SK-N-SH (cell line): ENCODE results near the gene BCR. TPM values are rescaled to one million over a fixed set of nuclear protein-coding genes. Genes with fewer than 3 reads are reported as not detected.
"Not testable (repeated sequence)": the region's sequence is repeated elsewhere in the genome, so short reads cannot be mapped to it uniquely, and the experiment has no call there.

Experiments
- CTCF ChIA-PET: fragments of 300-600, 350-600 bp; formaldehyde crosslinking; extraction: SDS; loops from one replicate; lab custom pipeline; 2021; lab: Yijun Ruan, JAX
- POLR2A ChIA-PET: fragments of 350-600 bp; sonication (Branson Sonifier 250); formaldehyde crosslinking; extraction: SDS; loops from one replicate; lab custom pipeline; 2020; ENCODE audit warnings: antibody characterized with exemption, inconsistent platforms; lab: Yijun Ruan, JAX
- DNase-seq: peaks from one replicate; pipeline ENCODE4 v3.0.0; 2012
- H2AFZ ChIP-seq: fragments of 200-600 bp; sonication (generic); 2 replicates; pipeline ENCODE4 v1.8.1; 2016; ENCODE audit warnings: antibody characterized with exemption, mild to moderate bottlenecking, low read depth
- H3F3A ChIP-seq: fragments of 200-600 bp; sonication (generic); replicated peaks from 2 replicates; pipeline ENCODE3; 2016; ENCODE audit warnings: antibody characterized with exemption, mild to moderate bottlenecking; ENCODE audit not compliant: insufficient read depth
- H3K27ac ChIP-seq, 2 experiments: fragments of 200-500 bp in 1 of 2; fragments of 200-600 bp in 1 of 2; sonication (Bioruptor generic) in 1 of 2; sonication (generic), shearing (Covaris generic) in 1 of 2; 2 replicates each; pipeline versions ENCODE4 v1.5.1 to v1.6.1; 2014 to 2016; ENCODE audit warnings: low read depth in 2 of 2, inconsistent platforms in 1 of 2, low read length in 1 of 2, mild to moderate bottlenecking in 1 of 2, mixed read lengths in 1 of 2
- H3K27me3 ChIP-seq: fragments of 200-600 bp; sonication (generic), shearing (Covaris generic); 2 replicates; pipeline ENCODE4 v1.6.1; 2016; ENCODE audit warnings: mixed run types; ENCODE audit not compliant: insufficient read depth
- H3K36me3 ChIP-seq, 2 experiments: fragments of 200-500 bp in 1 of 2; fragments of 200-600 bp in 1 of 2; sonication (Bioruptor generic) in 1 of 2; sonication (generic) in 1 of 2; replicated peaks in 1 of 2; 2 replicates each; pipeline versions ENCODE3 to v1.5.1; 2014 to 2016; ENCODE audit warnings: low read length in 1 of 2, mild to moderate bottlenecking in 1 of 2; ENCODE audit not compliant: insufficient read depth in 2 of 2, control insufficient read depth in 1 of 2
- H3K4me1 ChIP-seq, 2 experiments: fragments of 200-500 bp in 1 of 2; fragments of 200-600 bp in 1 of 2; sonication (Bioruptor generic) in 1 of 2; sonication (generic), shearing (Covaris generic) in 1 of 2; 2 replicates each; pipeline versions ENCODE4 v1.5.1 to v1.6.1; 2014 to 2016; ENCODE audit warnings: low read depth in 1 of 2, low read length in 1 of 2, mixed run types in 1 of 2; ENCODE audit not compliant: insufficient read depth in 2 of 2, control insufficient read depth in 1 of 2
- H3K4me2 ChIP-seq: fragments of 200-600 bp; sonication (generic), shearing (Covaris generic); 2 replicates; pipeline ENCODE4 v1.6.1; 2017; ENCODE audit warnings: mixed run types
- H3K4me3 ChIP-seq, 2 experiments: fragments of 200-500 bp in 1 of 2; fragments of 200-600 bp in 1 of 2; sonication (Bioruptor generic) in 1 of 2; sonication (generic), shearing (Covaris generic) in 1 of 2; 2 replicates each; pipeline versions ENCODE4 v1.5.1 to v1.8.1; 2014 to 2016; ENCODE audit warnings: low read depth in 2 of 2, inconsistent platforms in 1 of 2, low read length in 1 of 2, mild to moderate bottlenecking in 1 of 2, mixed read lengths in 1 of 2, moderate library complexity in 1 of 2
- H3K79me2 ChIP-seq: fragments of 200-600 bp; sonication (generic); 2 replicates; pipeline ENCODE4 v1.8.1; 2017; ENCODE audit warnings: mild to moderate bottlenecking; ENCODE audit not compliant: insufficient read depth
- H3K9ac ChIP-seq: fragments of 200-600 bp; sonication (generic); 2 replicates; pipeline ENCODE4 v1.6.1; 2017; ENCODE audit warnings: mixed run types
- H3K9me2 ChIP-seq: fragments of 200-600 bp; sonication (generic); 2 replicates; pipeline ENCODE4 v1.6.1; 2017; ENCODE audit warnings: mixed run types
- H3K9me3 ChIP-seq: fragments of 200-600 bp; sonication (generic); 2 replicates; pipeline ENCODE4 v1.6.1; 2017; ENCODE audit warnings: mixed run types, mild to moderate bottlenecking, moderate library complexity
- H4K20me1 ChIP-seq: fragments of 200-600 bp; sonication (generic); 2 replicates; pipeline ENCODE4 v1.6.1; 2017; ENCODE audit warnings: mild to moderate bottlenecking, mixed run types; ENCODE audit not compliant: insufficient read depth
- ELF1 ChIP-seq: IDR thresholded peaks from 2 replicates; pipeline ENCODE4 v1.4.0; 2012
- FOSL2 ChIP-seq: IDR thresholded peaks from 2 replicates; pipeline ENCODE4 v1.4.0; 2012; ENCODE audit warnings: low read depth, mild to moderate bottlenecking, moderate library complexity, borderline replicate concordance
- GABPA ChIP-seq: IDR thresholded peaks from 2 replicates; pipeline ENCODE4 v1.4.0; 2012; ENCODE audit warnings: low read depth, mild to moderate bottlenecking
- MEF2A ChIP-seq: IDR thresholded peaks from 2 replicates; pipeline ENCODE4 v1.4.0; 2012; ENCODE audit warnings: low read depth, borderline replicate concordance
- POLR2AphosphoS5 ChIP-seq: IDR thresholded peaks from 2 replicates; pipeline ENCODE4 v1.6.1; 2012; ENCODE audit warnings: low read depth, low read length
- RCOR1 ChIP-seq: fragments of 150-350 bp; IDR thresholded peaks from 2 replicates; pipeline ENCODE4 v1.6.1; 2017; ENCODE audit warnings: antibody characterized with exemption, low read length
- RXRA ChIP-seq: IDR thresholded peaks from 2 replicates; pipeline ENCODE4 v1.4.0; 2012; ENCODE audit warnings: low read depth, mild to moderate bottlenecking, borderline replicate concordance
- WGBS: methylation state at CpG from one replicate; pipeline ENCODE4 v1.1.6; 2017; ENCODE audit warnings: low lambda C conversion rate; 5-methylcytosine and 5-hydroxymethylcytosine counted together
- polyA plus RNA-seq, 3 experiments: library from polyadenylated mRNA; depleted of rRNA; stranded (reverse); fragments of >200 nt; gene quantifications; 2 replicates each; pipeline ENCODE4 v1.2.3, GENCODE V29; 2012
- TF ChIP-seq, protein P1 (sequence below): fragments of 200-600 bp; sonication (generic); IDR thresholded peaks from 2 replicates; pipeline ENCODE4 v1.6.1; 2017; ENCODE audit warnings: antibody characterized with exemption, mild to moderate bottlenecking, moderate library complexity

The BCR gene
- polyA plus RNA-seq, 1 of the 3 experiments (the other 2 are of a cell fraction), result 50.9 TPM

DNA sequence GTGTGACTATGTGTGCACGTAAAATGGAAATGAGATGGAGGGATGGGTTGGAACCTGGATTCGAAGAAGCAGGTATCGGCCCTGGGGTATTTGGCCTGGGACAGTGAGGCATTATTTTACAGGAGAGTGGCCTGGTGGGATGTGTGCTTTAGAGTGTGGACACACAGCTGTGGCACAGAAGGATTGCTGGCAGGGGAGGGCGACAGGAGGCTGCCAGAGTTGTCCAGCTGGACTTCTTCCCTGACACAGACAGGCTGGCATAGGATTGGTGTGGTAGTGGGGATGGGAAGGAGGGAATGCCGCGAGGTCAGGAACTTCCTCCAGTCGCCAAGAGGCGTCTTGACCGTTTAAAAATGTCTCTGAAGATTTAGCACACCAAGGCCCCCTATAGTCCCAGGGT is 157.4 kb downstream of the BCR start:
- H4K20me1 ChIP-seq, POLR2A ChIA-PET, H3K4me1 ChIP-seq, H3K4me2 ChIP-seq, CTCF ChIA-PET, H3K27me3 ChIP-seq, H3K79me2 ChIP-seq, H3K36me3 ChIP-seq, H2AFZ ChIP-seq, H3K9ac ChIP-seq, H3K9me2 ChIP-seq, H3K4me3 ChIP-seq, H3K27ac ChIP-seq, H3K9me3 ChIP-seq, DNase-seq, H3F3A ChIP-seq: not testable (repeated sequence)
- 63% methylated on average over 3 of the region's 9 CpGs for WGBS

- H3K27ac ChIP-seq, H3K9me2 ChIP-seq, POLR2A ChIA-PET, H2AFZ ChIP-seq, H3K36me3 ChIP-seq, H3K4me3 ChIP-seq, DNase-seq, H3K9me3 ChIP-seq, CTCF ChIA-PET, H3F3A ChIP-seq, H3K27me3 ChIP-seq, H3K4me2 ChIP-seq, H4K20me1 ChIP-seq, H3K4me1 ChIP-seq, H3K9ac ChIP-seq, H3K79me2 ChIP-seq: not testable (repeated sequence)
- 66% methylated on average over 10 of the region's 10 CpGs for WGBS
Measured at GRCh38 chr22:23341942-23342695, 161.8 kb downstream of the BCR start.

GRCh38 chr22:23351321-23351720 is 171.0 kb downstream of the BCR start:
- Histone ChIP-seq H3K27ac (no peak overlapping the region), H3K4me1 (no peaks in the 10 kb centered on the region), H3K36me3 (no peaks in the 10 kb centered on the region), H4K20me1 (no peaks in the 10 kb centered on the region), H3K4me3 (no peak overlapping the region), H3K27me3 (peaks cover 24% of the 10 kb centered on the region), H3K9ac (no peak overlapping the region), H3K79me2 (no peaks in the 10 kb centered on the region), H3K4me2 (no peak overlapping the region), H3K9me2 (no peaks in the 10 kb centered on the region), H3F3A (no peaks in the 10 kb centered on the region), H2AFZ (no peak overlapping the region), H3K9me3 (no peaks in the 10 kb centered on the region)
- POLR2A ChIA-PET, result no interaction called here
- CTCF ChIA-PET, result interaction anchor here (1.9 kb wide), 1 partner anchor 35 kb away, joined by 8 read pairs; no protein-coding TSS in a partner anchor
- TF ChIP-seq MEF2A (no peak), ELF1 (no peak), GABPA (no peak), RCOR1 (no peak), RXRA (no peak), POLR2AphosphoS5 (no peak), FOSL2 (no peak)
- TF ChIP-seq, protein P1, sequence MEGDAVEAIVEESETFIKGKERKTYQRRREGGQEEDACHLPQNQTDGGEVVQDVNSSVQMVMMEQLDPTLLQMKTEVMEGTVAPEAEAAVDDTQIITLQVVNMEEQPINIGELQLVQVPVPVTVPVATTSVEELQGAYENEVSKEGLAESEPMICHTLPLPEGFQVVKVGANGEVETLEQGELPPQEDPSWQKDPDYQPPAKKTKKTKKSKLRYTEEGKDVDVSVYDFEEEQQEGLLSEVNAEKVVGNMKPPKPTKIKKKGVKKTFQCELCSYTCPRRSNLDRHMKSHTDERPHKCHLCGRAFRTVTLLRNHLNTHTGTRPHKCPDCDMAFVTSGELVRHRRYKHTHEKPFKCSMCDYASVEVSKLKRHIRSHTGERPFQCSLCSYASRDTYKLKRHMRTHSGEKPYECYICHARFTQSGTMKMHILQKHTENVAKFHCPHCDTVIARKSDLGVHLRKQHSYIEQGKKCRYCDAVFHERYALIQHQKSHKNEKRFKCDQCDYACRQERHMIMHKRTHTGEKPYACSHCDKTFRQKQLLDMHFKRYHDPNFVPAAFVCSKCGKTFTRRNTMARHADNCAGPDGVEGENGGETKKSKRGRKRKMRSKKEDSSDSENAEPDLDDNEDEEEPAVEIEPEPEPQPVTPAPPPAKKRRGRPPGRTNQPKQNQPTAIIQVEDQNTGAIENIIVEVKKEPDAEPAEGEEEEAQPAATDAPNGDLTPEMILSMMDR, result no peak
- 16% methylated on average over 1 of the region's 1 CpG for WGBS
- no peak for DNase-seq
